Mononuclear cell (primary cell): ENCODE measurements around the gene APOBEC3B. TPM values are rescaled to one million over a fixed set of nuclear protein-coding genes. Genes with fewer than 3 reads are reported as not detected.
"Not testable (repeated sequence)": the region's sequence is repeated elsewhere in the genome, so short reads cannot be mapped to it uniquely, and the experiment has no call there.

Experiments
- H3K27me3 ChIP-seq: 2 replicates; pipeline ENCODE4 v1.6.0; 2011; ENCODE audit warnings: low read length, control low read depth; ENCODE audit not compliant: insufficient read depth
- H3K4me1 ChIP-seq: 2 replicates; pipeline ENCODE4 v1.5.1; 2011; ENCODE audit warnings: mild to moderate bottlenecking, low read length, control low read depth; ENCODE audit not compliant: insufficient read depth
- H3K4me3 ChIP-seq: 2 replicates; pipeline ENCODE4 v1.5.1; 2011; ENCODE audit warnings: mild to moderate bottlenecking, low read length, moderate library complexity
- H3K9me3 ChIP-seq: 2 replicates; pipeline ENCODE4 v1.5.1; 2011; ENCODE audit warnings: low read depth, mild to moderate bottlenecking, control low read depth, low read length
- total RNA-seq: library from RNA; depleted of rRNA; stranded (reverse); fragments of >200 nt; gene quantifications from one replicate; pipeline ENCODE4 v1.2.3, GENCODE V29; 2012

The APOBEC3B gene
- total RNA-seq, 1 donor: 0.31 TPM

DNA sequence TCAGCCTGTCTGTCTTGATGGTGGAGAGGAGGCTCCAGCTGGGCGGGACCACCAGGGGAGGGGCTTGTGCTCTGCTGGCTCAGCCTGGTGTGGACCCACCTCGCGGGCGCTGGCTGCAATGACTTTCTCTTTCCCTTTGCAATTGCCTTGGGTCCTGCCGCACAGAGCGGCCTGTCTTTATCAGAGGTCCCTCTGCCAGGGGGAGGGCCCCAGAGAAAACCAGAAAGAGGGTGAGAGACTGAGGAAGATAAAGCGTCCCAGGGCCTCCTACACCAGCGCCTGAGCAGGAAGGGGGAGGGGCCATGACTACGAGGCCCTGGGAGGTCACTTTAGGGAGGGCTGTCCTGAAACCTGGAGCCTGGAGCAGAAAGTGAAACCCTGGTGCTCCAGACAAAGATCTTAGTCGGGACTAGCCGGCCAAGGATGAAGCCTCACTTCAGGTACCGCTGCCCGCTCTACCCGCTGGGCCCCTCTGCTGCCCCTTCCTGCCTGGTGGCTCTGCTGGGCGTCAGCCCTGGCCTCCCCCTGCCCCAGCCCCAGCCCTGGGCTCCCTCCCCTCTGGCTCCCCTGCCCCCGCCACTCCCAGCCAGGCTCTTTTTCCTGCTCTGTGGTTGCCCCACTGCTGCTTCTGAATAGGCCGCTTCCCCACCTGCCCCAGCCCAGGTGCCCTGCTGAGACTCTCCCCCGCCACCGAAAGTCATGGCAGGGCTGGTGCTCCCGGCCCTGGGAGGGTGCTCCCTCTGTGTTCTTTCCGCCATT lies 58.6 kb downstream of the APOBEC3B start, which contains the start of gene APOBEC3F:
APOBEC3F (plus strand) TSS at position 327 of the 759 bp plus-strand sequence; CDS start at position 424, 97 bp downstream.
- Histone ChIP-seq H3K4me3 (peak within 1 kb of the TSS; percentile 57), H3K4me1 (peaks cover 22% of the 10 kb centered on the region)
- not testable (repeated sequence) for H3K9me3 ChIP-seq, H3K27me3 ChIP-seq

DNA sequence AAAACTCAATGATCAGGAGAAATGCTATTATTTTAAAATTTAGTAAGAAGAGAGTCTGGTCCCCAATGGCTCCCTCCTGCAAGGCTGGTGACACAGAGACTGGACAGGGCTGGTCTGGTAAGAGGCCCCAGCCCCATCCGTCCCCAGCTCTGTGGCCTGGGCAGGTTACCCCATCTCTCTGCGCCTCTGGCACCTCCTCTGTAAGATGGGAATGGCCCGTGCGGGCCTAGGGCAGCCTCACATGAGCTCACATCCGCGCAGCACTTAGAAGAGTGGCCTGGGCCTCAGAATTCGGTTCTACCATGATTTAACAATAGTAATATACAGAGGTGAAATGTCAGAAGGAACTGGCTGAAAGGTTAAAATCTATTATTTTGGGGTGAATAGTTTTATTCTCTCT lies 59.8 kb downstream of the APOBEC3B start:
- no peaks in the 10 kb centered on the region for H3K9me3 ChIP-seq
- no peaks in the 10 kb centered on the region for H3K27me3 ChIP-seq
- H3K4me1 ChIP-seq: peaks cover 22% of the 10 kb centered on the region
- no peak overlapping the region for H3K4me3 ChIP-seq

Other genes with a start within 250 kb of the APOBEC3B start
- gene SUN2, start 226.3 kb upstream of the APOBEC3B start, total RNA-seq: 190 TPM
- 3.0 TPM for gene DNAL4, start 188.2 kb upstream of the APOBEC3B start, total RNA-seq
- 0.94 TPM for gene NPTXR, start 138.3 kb upstream of the APOBEC3B start, total RNA-seq
- 28.7 TPM for gene CBX6, start 110.1 kb upstream of the APOBEC3B start, total RNA-seq
- 42.5 TPM for gene APOBEC3A, start 24.7 kb upstream of the APOBEC3B start, total RNA-seq
- 9.2 TPM for gene APOBEC3C, start 31.9 kb downstream of the APOBEC3B start, total RNA-seq
- gene APOBEC3D, start 38.8 kb downstream of the APOBEC3B start, total RNA-seq: 2.5 TPM
- 0.94 TPM for gene APOBEC3F, start 58.5 kb downstream of the APOBEC3B start, total RNA-seq
- gene APOBEC3G, start 94.9 kb downstream of the APOBEC3B start, total RNA-seq: 31.3 TPM
- gene APOBEC3H, start 114.9 kb downstream of the APOBEC3B start, total RNA-seq: 1.9 TPM
- 28.8 TPM for gene CBX7, start 170.3 kb downstream of the APOBEC3B start, total RNA-seq